Sigmoid colon (tissue), 7 donors: ENCODE data around the gene HOXB2. TPM values are rescaled to one million over a fixed set of nuclear protein-coding genes. Genes with fewer than 3 reads are reported as not detected.

Experiments used
- DNase-seq: peaks from one replicate; pipeline ENCODE4 v3.0.0-alpha.2; 2019
- H3K27ac ChIP-seq, 4 donors: fragments of 200-600 bp; sonication (generic); one replicate each; pipeline ENCODE4 v1.5.1; 2016 to 2019; ENCODE audit warnings: mild to moderate bottlenecking in 1 of 4
- H3K27me3 ChIP-seq, 3 donors: fragments of 200-600 bp; sonication (generic); one replicate each; pipeline ENCODE4 v1.5.1; 2019; ENCODE audit warnings: mild to moderate bottlenecking in 1 of 3
- H3K36me3 ChIP-seq, 4 donors: fragments of 200-600 bp; sonication (generic); one replicate each; pipeline ENCODE4 v1.5.1; 2016 to 2019
- H3K4me1 ChIP-seq, 4 donors: fragments of 200-600 bp; sonication (generic); one replicate each; pipeline ENCODE4 v1.5.1; 2017 to 2019
- H3K4me3 ChIP-seq, 4 donors: fragments of 200-600 bp; sonication (generic); one replicate each; pipeline ENCODE4 v1.5.1; 2017 to 2019; ENCODE audit warnings: mild to moderate bottlenecking in 2 of 4, moderate library complexity in 1 of 4
- H3K9me3 ChIP-seq, 4 donors: fragments of 200-600 bp in 3 of 4; sonication (generic) in 3 of 4; one replicate each; pipeline versions ENCODE4 v1.5.1 to v1.6.1; 2013 to 2019
- EP300 ChIP-seq, 4 donors: sonication (generic); formaldehyde crosslinking; IDR thresholded peaks; one replicate each; pipeline ENCODE4 v1.6.1; 2017; ENCODE audit warnings: antibody characterized with exemption in 4 of 4
- POLR2A ChIP-seq, 2 donors: fragments of 450-650 bp; IDR thresholded peaks; one replicate each; pipeline ENCODE4 v1.6.1; 2016; ENCODE audit warnings: antibody characterized with exemption in 2 of 2, mild to moderate bottlenecking in 2 of 2, moderate library complexity in 2 of 2
- POLR2AphosphoS5 ChIP-seq, 4 donors: sonication (generic); formaldehyde crosslinking; IDR thresholded peaks; one replicate each; pipeline ENCODE4 v1.6.1; 2017; ENCODE audit warnings: antibody characterized with exemption in 4 of 4
- WGBS, 2 donors: extraction: QIAGEN DNeasy Blood & Tissue Kit; methylation state at CpG; one replicate each; pipeline ENCODE4 v1.1.7; 2013; 5-methylcytosine and 5-hydroxymethylcytosine counted together
- intact Hi-C: fragments of 100-400 bp; cut with DNase I; formaldehyde crosslinking; loops from one replicate; pipeline ENCODE4 v1.15.1; 2023
- polyA plus RNA-seq, 3 donors: library from polyadenylated mRNA; stranded (reverse); fragments of 200-250 nt; gene quantifications; one replicate each; pipeline ENCODE4 v1.2.3, GENCODE V29; 2013
- total RNA-seq, 4 donors: library from RNA; depleted of rRNA; stranded (reverse); fragments of >200 nt; gene quantifications; one replicate each; pipeline ENCODE4 v1.1.0, GENCODE V29; 2016
- TF ChIP-seq, protein P1 (sequence below), 4 experiments: fragments of 450-650 bp in 3 of 4; fragments of 200-600 bp in 1 of 4; IDR thresholded peaks; one replicate each; pipeline ENCODE4 v1.5.1; 2016 to 2019; ENCODE audit warnings: antibody characterized with exemption in 4 of 4, mild to moderate bottlenecking in 3 of 4, moderate library complexity in 2 of 4
- donor health status: healthy with polysubstance abuse.
- donor health status: Bipolar disorder and iron deficiency.
- donor health status: healthy.

Gene HOXB2
- total and polyA plus RNA-seq, 7 donors, result 1.6 to 86.1 (median 44.9) TPM

DNA sequence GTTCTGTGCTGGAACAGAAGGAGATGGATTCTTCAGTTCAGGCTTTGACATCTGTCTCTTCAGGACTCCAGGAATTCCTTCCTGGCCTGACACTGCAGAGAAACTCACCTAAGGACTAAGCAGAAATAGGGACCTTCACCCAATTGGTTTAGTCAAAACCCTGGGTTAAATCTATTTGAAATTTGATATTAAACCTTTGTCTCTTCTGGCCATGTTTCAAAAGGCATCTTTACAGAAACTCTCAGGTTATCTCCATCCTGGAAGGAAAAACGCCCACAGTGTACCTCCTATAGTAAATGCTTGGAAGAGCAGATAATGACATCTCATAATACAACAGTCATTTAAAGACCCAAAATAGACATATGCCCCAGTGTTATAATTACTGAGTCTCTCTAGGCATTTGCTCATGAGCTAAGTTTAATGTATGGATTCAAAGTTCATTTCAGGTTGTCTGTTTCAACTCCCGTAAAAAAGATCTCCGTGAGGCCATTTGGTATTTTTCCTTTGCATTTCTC is 38.9 kb upstream of the HOXB2 start:
- Histone ChIP-seq H3K27ac (peak overlapping the region; percentile 94 to 99 (median 96)), H3K4me1 (peaks cover 0 to 69% (median 52%) of the 10 kb centered on the region in 4 donors), H3K36me3 (no peaks in the 10 kb centered on the region), H3K27me3 (no peaks in the 10 kb centered on the region), H3K4me3 (peak overlapping the region in 2 of 4 donors; percentile 65 to 70), H3K9me3 (no peaks in the 10 kb centered on the region)
- no peak for DNase-seq
- TF ChIP-seq POLR2AphosphoS5 (IDR thresholded peaks at IDR 0.05) (no peak), EP300 (IDR thresholded peaks at IDR 0.05) (no peak), POLR2A (IDR thresholded peaks at IDR 0.05) (no peak)
- TF ChIP-seq, protein P1, sequence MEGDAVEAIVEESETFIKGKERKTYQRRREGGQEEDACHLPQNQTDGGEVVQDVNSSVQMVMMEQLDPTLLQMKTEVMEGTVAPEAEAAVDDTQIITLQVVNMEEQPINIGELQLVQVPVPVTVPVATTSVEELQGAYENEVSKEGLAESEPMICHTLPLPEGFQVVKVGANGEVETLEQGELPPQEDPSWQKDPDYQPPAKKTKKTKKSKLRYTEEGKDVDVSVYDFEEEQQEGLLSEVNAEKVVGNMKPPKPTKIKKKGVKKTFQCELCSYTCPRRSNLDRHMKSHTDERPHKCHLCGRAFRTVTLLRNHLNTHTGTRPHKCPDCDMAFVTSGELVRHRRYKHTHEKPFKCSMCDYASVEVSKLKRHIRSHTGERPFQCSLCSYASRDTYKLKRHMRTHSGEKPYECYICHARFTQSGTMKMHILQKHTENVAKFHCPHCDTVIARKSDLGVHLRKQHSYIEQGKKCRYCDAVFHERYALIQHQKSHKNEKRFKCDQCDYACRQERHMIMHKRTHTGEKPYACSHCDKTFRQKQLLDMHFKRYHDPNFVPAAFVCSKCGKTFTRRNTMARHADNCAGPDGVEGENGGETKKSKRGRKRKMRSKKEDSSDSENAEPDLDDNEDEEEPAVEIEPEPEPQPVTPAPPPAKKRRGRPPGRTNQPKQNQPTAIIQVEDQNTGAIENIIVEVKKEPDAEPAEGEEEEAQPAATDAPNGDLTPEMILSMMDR (IDR thresholded peaks at IDR 0.05), result no peak
- WGBS, 2 donors, result 37 to 69% methylated on average over 3 of the region's 3 CpGs
- intact Hi-C loops, result no loop called here

DNA sequence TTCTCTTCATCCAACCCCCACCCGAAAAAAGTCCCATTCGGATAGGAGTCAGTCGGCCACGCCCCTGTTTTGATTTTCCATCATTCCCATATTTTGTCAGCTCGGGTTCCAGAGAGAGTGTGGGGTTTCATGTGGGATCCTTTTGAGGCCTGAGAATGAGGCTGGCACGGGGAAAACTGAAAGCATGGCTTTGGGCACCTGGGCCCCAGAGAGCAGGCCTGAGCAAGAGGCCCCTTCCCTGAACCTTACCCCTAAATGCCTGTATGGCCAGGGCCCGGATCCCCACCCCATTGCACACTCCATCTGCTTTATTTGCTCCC is 37.8 kb upstream of the HOXB2 start:
- intact Hi-C loops, result no loop called here
- Histone ChIP-seq H3K27me3 (no peaks in the 10 kb centered on the region), H3K4me1 (peaks cover 0 to 66% (median 46%) of the 10 kb centered on the region in 4 donors), H3K4me3 (peak overlapping the region; percentile 66 to 84 (median 70)), H3K36me3 (no peaks in the 10 kb centered on the region), H3K9me3 (no peaks in the 10 kb centered on the region), H3K27ac (peak overlapping the region; percentile 94 to 99 (median 96))
- DNase-seq, result no peak
- TF ChIP-seq, protein P1 (IDR thresholded peaks at IDR 0.05), result no peak
- TF ChIP-seq POLR2AphosphoS5 (IDR thresholded peaks at IDR 0.05), result no peak
- TF ChIP-seq EP300 (IDR thresholded peaks at IDR 0.05), result no peak
- no peak for TF ChIP-seq POLR2A (IDR thresholded peaks at IDR 0.05)
- WGBS, 2 donors, result 42 to 43% methylated on average over 7 of the region's 7 CpGs

DNA sequence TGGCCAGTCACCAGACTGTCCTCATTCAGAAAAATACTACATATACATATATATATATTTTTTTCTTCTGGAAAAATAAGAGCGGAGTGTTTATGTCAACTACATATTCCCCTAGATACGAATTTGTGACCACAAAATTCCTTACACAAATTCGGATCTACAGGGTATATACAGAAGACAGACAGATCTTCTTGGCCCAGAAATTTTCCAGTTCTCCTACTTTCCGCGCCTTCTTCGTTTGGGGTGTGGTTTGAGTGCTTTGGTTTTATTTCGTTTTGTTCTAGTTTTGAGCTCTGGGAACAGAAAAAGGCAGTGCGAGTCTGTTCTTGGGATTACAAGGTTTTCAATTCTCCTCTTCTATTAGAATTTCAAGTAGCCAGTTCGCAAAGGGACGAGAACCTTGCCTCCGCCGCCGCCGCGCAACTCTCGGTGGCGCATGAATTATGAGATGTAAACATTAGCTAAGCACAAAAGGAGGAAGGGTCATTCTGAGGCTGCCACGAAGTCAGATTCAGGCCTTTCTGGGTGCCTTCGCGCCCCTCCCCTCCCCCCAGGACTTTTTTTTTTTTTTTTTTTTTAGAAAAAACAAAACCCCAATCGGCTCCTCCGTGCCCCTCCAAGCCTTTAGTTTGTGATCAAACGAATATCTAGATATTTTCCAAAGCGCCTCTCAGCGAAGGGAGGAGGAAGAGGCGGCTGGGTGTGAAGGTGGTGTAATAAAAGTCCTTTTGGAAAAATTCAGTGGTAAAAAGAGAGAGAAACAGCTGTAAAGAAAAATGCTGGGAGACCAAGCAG is 35.0 kb upstream of the HOXB2 start:
- peak in 1 of 2 donors; percentile 8 for TF ChIP-seq POLR2A (IDR thresholded peaks at IDR 0.05)
- peak in 3 of 4 donors; percentile 64 to 75 (median 72) for TF ChIP-seq POLR2AphosphoS5 (IDR thresholded peaks at IDR 0.05)
- TF ChIP-seq, protein P1 (IDR thresholded peaks at IDR 0.05), result no peak
- TF ChIP-seq EP300 (IDR thresholded peaks at IDR 0.05), result no peak
- Histone ChIP-seq H3K9me3 (no peaks in the 10 kb centered on the region), H3K27me3 (no peaks in the 10 kb centered on the region), H3K27ac (peak overlapping the region; percentile 94 to 99 (median 96)), H3K4me3 (peak overlapping the region; percentile 66 to 84 (median 70)), H3K36me3 (no peaks in the 10 kb centered on the region), H3K4me1 (peaks cover 0 to 74% (median 53%) of the 10 kb centered on the region in 4 donors)
- DNase-seq, result no peak
- 8 to 28% methylated on average over 26 of the region's 26 CpGs for WGBS, 2 donors
- intact Hi-C loops, result no loop called here

DNA sequence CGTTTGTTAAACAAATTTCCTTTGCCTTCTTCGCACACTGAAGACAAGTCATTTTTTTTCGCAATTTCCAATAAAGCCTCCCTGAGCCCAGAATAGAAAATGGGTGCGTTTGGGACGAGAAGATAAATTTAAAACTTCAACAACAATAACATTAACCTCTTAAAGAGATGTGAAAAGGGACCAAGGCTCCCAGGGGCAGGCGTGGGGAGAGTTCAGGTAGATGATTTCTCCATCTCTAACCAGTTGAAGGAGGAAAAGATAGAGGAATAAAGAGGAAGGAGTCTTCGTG is 34.5 kb upstream of the HOXB2 start:
- TF ChIP-seq, protein P1 (IDR thresholded peaks at IDR 0.05), result no peak
- TF ChIP-seq POLR2AphosphoS5 (IDR thresholded peaks at IDR 0.05), result no peak
- no peak for TF ChIP-seq EP300 (IDR thresholded peaks at IDR 0.05)
- no peak for TF ChIP-seq POLR2A (IDR thresholded peaks at IDR 0.05)
- Histone ChIP-seq H3K4me1 (peaks cover 0 to 74% (median 54%) of the 10 kb centered on the region in 4 donors), H3K27ac (peak overlapping the region in 3 of 4 donors; percentile 95 to 99 (median 97)), H3K36me3 (no peaks in the 10 kb centered on the region), H3K9me3 (no peaks in the 10 kb centered on the region), H3K27me3 (no peaks in the 10 kb centered on the region), H3K4me3 (peak overlapping the region; percentile 66 to 84 (median 70))
- no peak for DNase-seq
- 38 to 45% methylated on average over 7 of the region's 7 CpGs for WGBS, 2 donors
- intact Hi-C loops, result no loop called here
